MG63 (cell line): ENCODE measurements around the gene GJA10. TPM values are rescaled to one million over a fixed set of nuclear protein-coding genes. Genes with fewer than 3 reads are reported as not detected.
"Not testable (repeated sequence)": the region's sequence is repeated elsewhere in the genome, so short reads cannot be mapped to it uniquely, and the experiment has no call there.

Experiments
- DNase-seq: peaks from one replicate; pipeline ENCODE4 v3.0.0-alpha.2; 2020
- H3K27me3 ChIP-seq: fragments of 250-450 bp; sonication (Bioruptor Pico); 2 replicates; pipeline ENCODE4 v1.5.1; 2020; ENCODE audit warnings: mild to moderate bottlenecking, moderate library complexity
- H3K36me3 ChIP-seq: fragments of 250-450 bp; sonication (Bioruptor Pico); 2 replicates; pipeline ENCODE4 v1.5.1; 2020; ENCODE audit warnings: mild to moderate bottlenecking, moderate library complexity
- H3K4me3 ChIP-seq: fragments of 250-450 bp; sonication (Bioruptor Pico); 2 replicates; pipeline ENCODE4 v1.5.1; 2020; ENCODE audit warnings: mild to moderate bottlenecking, moderate library complexity
- H3K9me3 ChIP-seq: fragments of 250-450 bp; sonication (Bioruptor Pico); 2 replicates; pipeline ENCODE4 v1.5.1; 2020; ENCODE audit warnings: mild to moderate bottlenecking, moderate library complexity
- total RNA-seq: library from RNA; depleted of rRNA; stranded (reverse); fragments of >200 nt; shearing (Covaris generic); gene quantifications from 2 replicates; pipeline ENCODE4 v1.2.3, GENCODE V29; 2014; ENCODE audit warnings: low replicate concordance

GJA10 gene
- total RNA-seq, 1 experiment from 2014 or later, result not detected

- peak; percentile 32 for DNase-seq
- Histone ChIP-seq H3K4me3 (no peak overlapping the region), H3K9me3 (no peaks in the 10 kb centered on the region), H3K36me3 (no peaks in the 10 kb centered on the region), H3K27me3 (peaks cover 5% of the 10 kb centered on the region)
Observed at GRCh38 chr6:89895276-89895874, 1.1 kb downstream of the GJA10 start.

DNA sequence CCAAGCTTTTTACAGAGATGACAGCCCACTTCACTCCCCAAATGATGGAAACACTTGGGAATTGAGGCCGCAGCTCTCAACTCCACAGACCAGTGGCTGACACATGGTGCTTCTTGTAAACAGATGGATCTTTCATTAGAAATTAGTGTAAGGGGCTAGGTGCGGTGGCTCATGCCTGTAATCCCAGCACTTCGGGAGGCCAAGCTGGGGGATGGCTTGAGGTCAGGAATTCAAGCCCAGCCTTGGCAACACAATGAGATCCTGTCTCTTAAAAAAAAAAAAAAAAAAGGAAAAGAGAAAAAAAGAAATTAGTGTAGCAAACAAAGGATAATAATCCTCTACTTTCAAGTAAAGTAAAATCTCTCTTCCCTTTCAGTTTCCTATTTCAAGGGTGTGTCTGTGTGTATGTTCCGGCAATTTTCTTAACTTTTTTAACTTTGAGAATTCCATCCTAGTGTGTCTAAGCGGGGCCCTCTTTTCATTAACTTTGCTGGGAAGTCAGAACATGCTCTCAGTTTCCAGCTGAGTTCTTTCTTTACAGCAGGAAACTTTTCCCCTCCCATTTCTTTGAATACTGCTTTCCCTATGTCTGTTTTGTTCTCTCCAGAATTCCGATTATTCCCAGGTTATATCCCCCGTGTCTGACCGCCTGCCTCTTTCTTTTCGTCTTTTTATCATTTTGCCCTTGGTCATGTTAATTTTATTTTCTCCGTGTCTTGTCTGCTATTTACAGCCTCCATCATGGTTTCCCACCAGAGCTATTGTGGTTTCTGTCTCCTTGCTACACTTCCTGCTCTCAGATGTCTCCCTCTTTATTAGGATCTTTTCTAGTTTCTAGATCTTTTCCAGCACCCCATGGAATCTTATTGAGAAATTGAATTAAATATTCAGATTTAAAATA lies 16.0 kb downstream of the GJA10 start:
- H3K9me3 ChIP-seq, DNase-seq, H3K4me3 ChIP-seq, H3K27me3 ChIP-seq, H3K36me3 ChIP-seq: not testable (repeated sequence)

DNA sequence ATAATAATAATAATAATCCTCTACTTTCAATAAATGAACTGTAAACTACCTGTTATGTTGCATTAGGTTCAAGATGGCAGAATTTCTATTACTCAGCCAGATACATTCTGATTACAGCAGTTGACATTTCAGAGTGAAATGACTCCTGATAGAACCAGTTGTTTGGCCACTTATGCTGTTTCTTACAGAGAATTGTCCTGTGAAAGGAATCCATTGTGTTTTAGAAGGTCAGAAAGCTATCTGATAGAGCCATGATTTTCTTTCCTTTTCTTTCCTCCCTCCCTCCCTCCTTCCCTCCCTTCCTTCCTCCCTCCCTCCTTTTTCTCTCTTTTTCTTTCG lies 16.6 kb downstream of the GJA10 start:
- H3K27me3 ChIP-seq, result no peaks in the 10 kb centered on the region
- H3K4me3 ChIP-seq, result no peak overlapping the region
- no peaks in the 10 kb centered on the region for H3K36me3 ChIP-seq
- DNase-seq, result no peak
- H3K9me3 ChIP-seq, result no peaks in the 10 kb centered on the region

DNA sequence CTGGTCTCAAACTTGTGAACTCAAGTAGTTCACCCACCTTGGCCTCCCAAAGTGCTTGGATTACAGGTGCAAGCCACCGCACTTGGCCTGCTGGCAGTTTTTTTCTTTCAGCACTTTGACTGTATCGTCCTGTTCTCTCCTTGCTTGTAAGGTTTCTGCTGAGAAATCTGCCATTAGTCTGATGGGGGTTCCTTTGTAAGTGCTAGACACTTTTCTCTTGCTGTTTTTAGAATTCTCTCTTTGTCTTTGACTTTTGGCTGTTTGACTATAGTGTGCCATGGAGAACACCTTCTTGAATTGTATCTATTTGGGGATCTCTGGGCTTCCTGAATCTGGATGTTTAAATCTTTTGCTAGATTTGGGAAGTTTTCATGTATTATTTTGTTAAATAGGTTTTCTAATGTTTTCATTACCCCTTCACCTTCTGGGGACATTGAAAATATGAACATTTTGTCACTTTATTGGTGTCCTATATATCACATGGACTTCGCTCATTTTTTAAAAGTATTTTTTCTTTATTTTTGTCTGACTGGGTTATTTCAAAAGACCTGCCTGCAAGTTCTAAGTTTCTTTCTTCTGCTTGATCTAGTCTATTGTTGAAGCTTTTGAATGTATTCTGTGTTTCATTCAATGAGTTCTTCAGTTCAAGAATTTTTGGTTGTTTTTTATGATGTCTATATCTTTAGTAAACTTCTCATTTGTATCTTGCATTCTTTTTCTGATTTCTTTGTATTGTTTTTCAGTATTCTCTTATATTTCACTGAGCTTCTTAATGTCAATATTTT lies 22.1 kb downstream of the GJA10 start:
- Histone ChIP-seq H3K36me3 (no peaks in the 10 kb centered on the region), H3K27me3 (no peaks in the 10 kb centered on the region), H3K4me3 (no peak overlapping the region), H3K9me3 (peaks cover 3% of the 10 kb centered on the region; the same call in 1 of the 2 replicates)
- DNase-seq, result no peak

DNA sequence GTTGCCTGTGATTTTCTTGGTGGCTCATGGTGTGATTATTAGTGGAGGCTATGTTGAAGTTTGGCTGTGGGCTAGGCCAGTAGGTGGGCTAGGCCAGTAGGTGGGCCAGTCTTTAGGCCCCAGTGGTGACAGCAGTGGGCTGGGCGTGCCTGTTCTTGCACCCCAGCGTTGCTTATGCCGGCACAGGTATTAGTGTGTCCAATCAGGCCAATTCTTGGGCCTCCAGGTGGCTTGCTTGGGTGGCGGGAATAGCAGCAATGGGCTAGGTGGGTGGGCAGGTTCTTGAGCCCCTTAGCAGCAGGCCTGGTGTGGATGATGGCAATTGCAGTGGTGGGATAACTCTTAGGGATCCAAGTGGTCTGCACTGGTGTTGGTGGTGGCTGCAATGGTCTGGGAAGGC lies 22.9 kb downstream of the GJA10 start:
- Histone ChIP-seq H3K9me3 (peaks cover 3% of the 10 kb centered on the region; the same call in 1 of the 2 replicates), H3K4me3 (no peak overlapping the region), H3K27me3 (no peaks in the 10 kb centered on the region), H3K36me3 (no peaks in the 10 kb centered on the region)
- DNase-seq, result no peak

DNA sequence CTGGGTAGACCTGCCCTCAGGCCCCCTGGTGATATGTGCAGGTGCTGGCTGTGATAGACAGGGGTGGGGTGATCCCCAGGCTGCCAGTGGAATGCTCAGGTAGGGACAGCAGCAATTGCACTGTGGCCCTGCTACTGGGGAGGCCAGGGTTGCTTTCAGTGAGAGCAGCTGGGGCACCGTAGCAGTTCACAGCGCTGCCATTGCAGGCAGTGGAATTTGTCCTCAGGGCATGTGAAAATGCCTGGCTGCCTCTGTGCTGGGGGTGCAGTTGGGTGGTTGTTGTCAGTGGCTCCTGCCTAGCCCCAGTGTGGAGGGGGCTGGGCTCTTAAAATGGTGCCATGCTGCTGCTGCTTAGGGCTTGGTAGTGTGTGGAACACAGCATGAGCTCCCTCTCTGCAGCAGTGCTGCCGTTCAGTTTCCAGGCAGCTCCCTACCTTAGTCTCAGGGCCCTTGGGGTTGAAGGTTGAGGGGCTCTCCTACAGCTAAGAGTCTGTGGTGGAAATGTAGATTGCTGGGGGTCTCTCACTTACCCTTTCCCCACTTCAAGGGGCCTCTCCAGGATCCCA lies 23.6 kb downstream of the GJA10 start:
- no peak for DNase-seq
- Histone ChIP-seq H3K4me3 (no peak overlapping the region), H3K9me3 (peaks cover 3% of the 10 kb centered on the region; the same call in 1 of the 2 replicates), H3K36me3 (no peaks in the 10 kb centered on the region), H3K27me3 (no peaks in the 10 kb centered on the region)

DNA sequence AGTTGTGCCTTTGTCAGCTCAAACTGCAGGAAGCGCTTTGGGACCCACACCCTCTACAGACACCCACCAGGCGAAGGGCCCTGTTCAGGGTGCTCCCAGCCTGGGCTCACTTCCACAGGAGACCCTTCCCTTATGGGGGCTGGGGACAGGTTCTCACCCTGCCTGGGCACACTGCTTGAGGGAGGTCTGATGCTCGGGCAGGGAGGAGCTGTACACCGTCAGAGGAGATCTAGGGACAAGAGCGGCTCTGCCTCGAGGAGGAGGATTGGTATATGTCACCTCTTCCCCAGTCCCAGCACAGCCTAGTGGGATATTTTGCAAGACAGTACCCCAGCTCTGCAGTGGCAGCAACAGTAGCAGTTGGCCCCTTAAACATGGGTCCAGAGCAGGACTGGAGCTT lies 26.9 kb downstream of the GJA10 start:
- Histone ChIP-seq H3K9me3 (peaks cover 3% of the 10 kb centered on the region; the same call in 1 of the 2 replicates), H3K27me3 (no peaks in the 10 kb centered on the region; the same call in 1 of the 2 replicates), H3K36me3 (no peaks in the 10 kb centered on the region), H3K4me3 (no peak overlapping the region)
- DNase-seq, result no peak

- no peaks in the 10 kb centered on the region; the same call in 1 of the 2 replicates for H3K27me3 ChIP-seq
Observed at GRCh38 chr6:89921691-89922090, 27.4 kb downstream of the GJA10 start.

GRCh38 chr6:89924231-89924630 lies 30.0 kb downstream of the GJA10 start:
- Histone ChIP-seq H3K27me3 (no peaks in the 10 kb centered on the region; the same call in none of the 2 replicates), H3K4me3 (no peak overlapping the region), H3K36me3 (no peaks in the 10 kb centered on the region), H3K9me3 (no peaks in the 10 kb centered on the region)
- DNase-seq, result no peak

More at GRCh38 chr6:89921691-89922090, 27.4 kb downstream of the GJA10 start:
- Histone ChIP-seq H3K4me3 (no peak overlapping the region), H3K9me3 (no peaks in the 10 kb centered on the region; the same call in 1 of the 2 replicates), H3K36me3 (no peaks in the 10 kb centered on the region)
- DNase-seq, result peak; percentile 76

DNA sequence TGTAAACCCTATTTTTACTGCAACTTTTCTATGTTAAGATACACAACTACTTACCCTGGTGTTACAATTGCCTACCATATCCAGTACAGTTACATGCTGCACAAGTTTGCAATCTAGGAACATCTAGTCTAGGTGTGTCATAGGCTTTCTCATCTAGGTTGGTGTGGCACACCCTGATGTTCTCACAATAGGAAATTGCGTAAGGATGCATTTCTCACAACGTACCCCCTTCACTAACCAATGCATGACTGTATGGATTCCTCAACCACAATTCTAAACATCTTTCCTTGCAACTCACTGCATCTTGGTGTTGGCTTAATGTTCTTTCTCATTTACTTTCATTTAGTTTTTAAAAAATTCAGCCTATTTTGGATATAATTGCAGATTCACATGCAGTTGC lies 31.6 kb downstream of the GJA10 start:
- H3K27me3 ChIP-seq, result no peaks in the 10 kb centered on the region; the same call in none of the 2 replicates
- H3K36me3 ChIP-seq, result no peaks in the 10 kb centered on the region
- no peak overlapping the region for H3K4me3 ChIP-seq
- no peak for DNase-seq
- H3K9me3 ChIP-seq, result no peaks in the 10 kb centered on the region

DNA sequence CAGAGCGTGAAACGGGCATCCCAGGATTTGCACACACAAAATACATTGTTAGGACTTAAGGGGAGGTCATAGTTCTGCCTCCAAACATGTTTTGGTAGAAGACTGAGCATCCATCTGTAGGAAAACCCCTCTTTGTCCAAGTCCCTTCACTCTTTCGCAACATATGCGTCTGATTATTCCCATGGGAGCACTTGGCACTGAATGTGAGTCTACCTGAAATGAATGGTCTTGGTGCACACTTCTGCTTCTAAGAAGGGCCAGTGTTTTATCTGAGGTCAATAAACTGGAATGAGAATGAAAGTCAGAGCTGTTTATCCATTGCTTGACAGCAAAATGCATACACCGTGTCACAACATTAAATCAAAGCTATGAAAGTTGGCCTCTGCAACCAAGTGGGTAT lies 33.0 kb downstream of the GJA10 start:
- DNase-seq, result no peak
- no peaks in the 10 kb centered on the region for H3K36me3 ChIP-seq
- no peaks in the 10 kb centered on the region; the same call in none of the 2 replicates for H3K27me3 ChIP-seq
- H3K4me3 ChIP-seq, result no peak overlapping the region
- no peaks in the 10 kb centered on the region for H3K9me3 ChIP-seq

DNA sequence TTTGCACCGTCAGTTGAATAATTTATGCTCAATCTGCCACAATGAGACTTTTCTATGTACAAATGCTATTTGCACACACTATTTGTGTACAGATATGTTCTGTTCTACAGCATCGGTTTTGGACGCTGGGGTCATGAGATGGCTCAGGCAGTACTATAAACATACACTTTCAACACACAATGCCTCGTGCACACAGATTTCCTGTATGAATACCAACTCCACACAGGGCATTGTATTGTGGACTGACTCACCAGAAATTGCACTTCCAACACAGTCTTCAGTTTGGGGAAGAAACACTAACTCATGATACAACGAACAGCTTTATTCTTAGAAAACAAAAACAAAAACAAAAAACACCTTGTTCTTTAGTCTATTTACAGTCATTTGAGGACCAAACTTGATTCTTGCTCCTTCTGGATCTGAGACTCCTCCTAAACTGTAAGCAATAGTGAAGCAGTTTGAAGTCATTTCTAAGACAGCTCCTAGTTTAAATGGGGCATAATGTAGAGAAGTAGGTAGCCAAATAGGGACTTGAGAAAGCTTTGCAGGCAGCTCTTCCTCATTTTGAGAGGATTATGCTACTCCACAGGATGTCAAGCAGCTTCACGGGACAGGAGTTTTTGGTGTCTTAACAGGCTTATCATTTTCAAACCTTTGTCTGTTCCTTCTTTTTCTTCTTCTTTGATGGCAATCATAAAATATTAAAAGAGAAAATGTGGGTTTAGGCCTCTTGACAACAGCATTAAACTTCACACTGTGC lies 33.7 kb downstream of the GJA10 start:
- Histone ChIP-seq H3K9me3 (no peaks in the 10 kb centered on the region), H3K36me3 (no peaks in the 10 kb centered on the region), H3K4me3 (no peak overlapping the region), H3K27me3 (no peaks in the 10 kb centered on the region; the same call in none of the 2 replicates)
- no peak for DNase-seq

- Histone ChIP-seq H3K27me3 (no peaks in the 10 kb centered on the region; the same call in none of the 2 replicates), H3K36me3 (no peaks in the 10 kb centered on the region), H3K9me3 (no peaks in the 10 kb centered on the region), H3K4me3 (no peak overlapping the region)
- DNase-seq, result no peak
Observed at GRCh38 chr6:89928604-89929003, 34.3 kb downstream of the GJA10 start.

DNA sequence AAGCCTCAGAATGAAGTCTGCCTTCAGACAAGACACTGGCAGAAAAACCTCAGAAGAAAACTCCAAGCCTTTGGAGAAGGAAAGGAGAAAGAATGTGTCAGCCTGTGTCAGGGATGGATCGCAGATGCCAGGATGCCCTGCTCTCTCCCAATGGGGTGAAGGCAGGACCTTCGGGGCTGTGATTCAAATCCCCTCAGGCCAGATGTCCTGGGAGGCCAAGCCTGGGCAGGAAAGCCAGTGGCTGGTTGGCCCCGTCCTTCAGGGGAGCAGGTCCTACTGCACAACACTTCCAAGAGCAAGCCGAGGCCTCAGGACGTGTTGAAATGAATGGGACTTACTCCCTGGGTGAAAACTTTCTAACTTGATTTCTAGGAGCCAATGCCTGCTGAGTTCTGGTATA lies 36.5 kb downstream of the GJA10 start:
- H3K9me3 ChIP-seq, result no peaks in the 10 kb centered on the region
- no peaks in the 10 kb centered on the region for H3K36me3 ChIP-seq
- H3K4me3 ChIP-seq, result no peak overlapping the region
- no peak for DNase-seq
- H3K27me3 ChIP-seq, result no peaks in the 10 kb centered on the region; the same call in none of the 2 replicates

DNA sequence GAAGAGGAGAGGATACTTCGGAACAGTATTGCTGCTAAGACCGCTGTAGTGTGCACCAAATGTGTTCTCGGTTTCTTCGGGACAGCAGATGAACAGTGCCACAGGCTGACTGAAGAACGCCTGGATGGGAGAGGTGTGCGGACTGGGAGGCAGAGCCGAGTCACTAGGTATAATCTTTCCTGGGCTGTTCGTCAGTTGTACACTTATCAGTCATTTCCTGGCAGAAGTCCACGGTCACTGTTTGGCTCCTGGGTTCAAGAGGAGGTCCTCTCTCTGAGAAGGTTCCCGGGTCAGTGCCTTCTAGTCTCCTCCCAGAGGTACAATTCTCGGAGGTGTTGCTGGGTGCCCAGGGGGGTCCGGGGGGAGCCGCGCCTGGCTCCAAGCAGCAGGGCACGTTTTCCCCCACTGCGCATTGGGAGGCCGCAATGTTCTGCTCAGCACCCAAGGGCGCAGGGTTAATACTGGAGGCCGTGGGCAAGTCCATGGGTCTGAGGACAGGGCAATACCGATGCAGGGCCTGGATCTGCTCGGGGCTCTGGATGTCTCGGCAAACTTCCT lies 38.1 kb downstream of the GJA10 start:
- no peak for DNase-seq

More for the DNA sequence above, 38.1 kb downstream of the GJA10 start:
- H3K9me3 ChIP-seq, result no peaks in the 10 kb centered on the region
- H3K36me3 ChIP-seq, result no peaks in the 10 kb centered on the region
- no peaks in the 10 kb centered on the region; the same call in 1 of the 2 replicates for H3K27me3 ChIP-seq
- no peak overlapping the region for H3K4me3 ChIP-seq
